CD8-positive, alpha-beta memory T cell (primary cell): ENCODE results near the gene SLC5A2. TPM values are rescaled to one million over a fixed set of nuclear protein-coding genes. Genes with fewer than 3 reads are reported as not detected.

Experiments
- CTCF ChIA-PET: fragments of 350-600 bp; sonication (Branson Sonifier 250); formaldehyde crosslinking; loops from one replicate; lab custom pipeline; 2021; ENCODE audit warnings: antibody characterized with exemption; lab: Charles Lee
- POLR2A ChIA-PET: fragments of 350-600 bp; sonication (Branson Sonifier 250); formaldehyde crosslinking; loops from one replicate; lab custom pipeline; 2021; ENCODE audit warnings: antibody characterized with exemption; lab: Charles Lee
- DNase-seq, 5 donors: peaks; one replicate each; pipeline versions ENCODE4 v3.0.0 to v3.0.0-alpha.2; 2020 to 2022; ENCODE audit warnings: mixed read lengths in 1 of 5
- H3K27ac ChIP-seq: one replicate; pipeline ENCODE4 v1.7.0; 2013; ENCODE audit warnings: low read depth, mild to moderate bottlenecking, low read length, moderate library complexity
- H3K27me3 ChIP-seq: 2 replicates; pipeline ENCODE4 v1.7.0; 2013; ENCODE audit warnings: low read length, mild to moderate bottlenecking; ENCODE audit not compliant: insufficient read depth, poor library complexity, severe bottlenecking
- H3K36me3 ChIP-seq: 2 replicates; pipeline ENCODE4 v1.7.0; 2013; ENCODE audit warnings: mild to moderate bottlenecking, low read length, moderate library complexity; ENCODE audit not compliant: insufficient read depth
- H3K4me1 ChIP-seq: 2 replicates; pipeline ENCODE4 v1.7.0; 2013; ENCODE audit warnings: mild to moderate bottlenecking, low read length, moderate library complexity; ENCODE audit not compliant: insufficient read depth
- H3K4me3 ChIP-seq: 2 replicates; pipeline ENCODE4 v1.7.0; 2013; ENCODE audit warnings: mild to moderate bottlenecking, low read length
- H3K9me3 ChIP-seq: 2 replicates; pipeline ENCODE4 v1.7.0; 2013; ENCODE audit warnings: mild to moderate bottlenecking, low read length
- H3K27ac Mint-ChIP-seq, 8 donors: one replicate each; pipeline ENCODE4 v1.8.0; 2020 to 2021; ENCODE audit warnings: mixed read lengths in 8 of 8, mild to moderate bottlenecking in 6 of 8, inconsistent platforms in 3 of 8, moderate library complexity in 3 of 8
- H3K27me3 Mint-ChIP-seq, 2 donors: one replicate each; pipeline ENCODE4 v1.8.0; 2020 to 2021; ENCODE audit warnings: mixed read lengths in 2 of 2, mild to moderate bottlenecking in 1 of 2, moderate library complexity in 1 of 2
- H3K36me3 Mint-ChIP-seq, 3 donors: one replicate each; pipeline ENCODE4 v1.8.0; 2020 to 2021; ENCODE audit warnings: mixed read lengths in 3 of 3, inconsistent platforms in 1 of 3, mild to moderate bottlenecking in 1 of 3
- H3K4me1 Mint-ChIP-seq, 3 donors: one replicate each; pipeline ENCODE4 v1.8.0; 2020 to 2021; ENCODE audit warnings: mixed read lengths in 3 of 3, inconsistent platforms in 1 of 3, mild to moderate bottlenecking in 1 of 3
- H3K4me3 Mint-ChIP-seq, 7 donors: one replicate each; pipeline ENCODE4 v1.8.0; 2020 to 2021; ENCODE audit warnings: mixed read lengths in 7 of 7, mild to moderate bottlenecking in 6 of 7, moderate library complexity in 4 of 7, inconsistent platforms in 2 of 7
- H3K9me3 Mint-ChIP-seq, 5 donors: one replicate each; pipeline ENCODE4 v1.8.0; 2020 to 2022; ENCODE audit warnings: mixed read lengths in 5 of 5, mild to moderate bottlenecking in 3 of 5, moderate library complexity in 2 of 5, inconsistent platforms in 1 of 5
- polyA plus RNA-seq: library from polyadenylated mRNA; unstranded; fragments of 300-500 nt; fragmentation: Illumina TruSeq; gene quantifications from one replicate; pipeline ENCODE4 v1.2.3, GENCODE V29; 2021
- total RNA-seq, 2 experiments: library from RNA; stranded (reverse); gene quantifications; one replicate each; pipeline ENCODE4 v1.2.3, GENCODE V29; 2021

The SLC5A2 gene
- total and polyA plus RNA-seq, 3 experiments from 2014 or later, result 0.24 to 2.0 TPM; not detected in 1

- CTCF ChIA-PET, result interaction anchor here (1.0 to 3.0 kb wide), 4 partner anchors 13 to 418 kb away, joined by 3 to 17 read pairs (median 4); partner anchors contain the start of genes ZNF267 and ZNF843
- no peak overlapping the region for H3K27ac ChIP-seq
- H3K4me3 Mint-ChIP-seq, result peak overlapping the region in 6 of 7 donors; percentile 14 to 83 (median 40)
- H3K27me3 Mint-ChIP-seq, result no peaks in the 10 kb centered on the region
- H3K4me1 Mint-ChIP-seq, result peaks cover 51 to 66% (median 58%) of the 10 kb centered on the region in 3 donors
- no peaks in the 10 kb centered on the region for H3K27me3 ChIP-seq
- no peaks in the 10 kb centered on the region for H3K9me3 Mint-ChIP-seq
- H3K9me3 ChIP-seq, result no peaks in the 10 kb centered on the region
- POLR2A ChIA-PET, result interaction anchor here (0.6 to 0.7 kb wide), 2 partner anchors 257 to 591 kb away, joined by 3 to 4 read pairs; no protein-coding TSS in a partner anchor
- peak in 1 of 5 donors; percentile 28 for DNase-seq
- peak overlapping the region; percentile 17 to 91 (median 74) for H3K27ac Mint-ChIP-seq
- no peak overlapping the region for H3K4me3 ChIP-seq
- no peaks in the 10 kb centered on the region for H3K36me3 ChIP-seq
- peaks cover 42% of the 10 kb centered on the region for H3K4me1 ChIP-seq
- peaks cover 0 to 18% (median 4%) of the 10 kb centered on the region in 3 donors for H3K36me3 Mint-ChIP-seq
Measured at GRCh38 chr16:31455601-31456314, 27.2 kb upstream of the SLC5A2 start.

- ChIA-PET POLR2A (interaction anchor here (1.1 kb wide), 1 partner anchor 413 kb away, joined by 3 read pairs; no protein-coding TSS in a partner anchor), CTCF (interaction anchor here (3.0 to 4.2 kb wide), 2 partner anchors 15 to 314 kb away, joined by 17 to 18 read pairs; partner anchors contain the start of gene ZNF843)
- no peaks in the 10 kb centered on the region for H3K36me3 ChIP-seq
- no peak for DNase-seq
- Mint-ChIP-seq H3K4me1 (peaks cover 49 to 64% (median 54%) of the 10 kb centered on the region in 3 donors), H3K27ac (peak overlapping the region in 7 of 8 donors; percentile 11 to 96 (median 65)), H3K36me3 (peaks cover 0 to 21% (median 4%) of the 10 kb centered on the region in 3 donors), H3K27me3 (no peaks in the 10 kb centered on the region), H3K4me3 (peak overlapping the region in 6 of 7 donors; percentile 13 to 95 (median 54)), H3K9me3 (no peaks in the 10 kb centered on the region)
- no peak overlapping the region for H3K4me3 ChIP-seq
- no peaks in the 10 kb centered on the region for H3K27me3 ChIP-seq
- H3K4me1 ChIP-seq, result peaks cover 47% of the 10 kb centered on the region
- H3K9me3 ChIP-seq, result no peaks in the 10 kb centered on the region
- peak overlapping the region; percentile 97 for H3K27ac ChIP-seq
Measured at GRCh38 chr16:31456988-31457360, 25.9 kb upstream of the SLC5A2 start.

- H3K9me3 Mint-ChIP-seq, result no peaks in the 10 kb centered on the region
- H3K4me3 ChIP-seq, result peak overlapping the region; percentile 74
- CTCF ChIA-PET, result interaction anchor here (1.0 to 4.2 kb wide), 8 partner anchors 15 to 415 kb away, joined by 3 to 26 read pairs (median 12); partner anchors contain the start of genes ZNF267 and ZNF843
- peak overlapping the region; percentile 92 to 98 (median 96) for H3K27ac Mint-ChIP-seq
- peaks cover 0 to 31% (median 4%) of the 10 kb centered on the region in 3 donors for H3K36me3 Mint-ChIP-seq
- peaks cover 48 to 62% (median 53%) of the 10 kb centered on the region in 3 donors for H3K4me1 Mint-ChIP-seq
- H3K27me3 Mint-ChIP-seq, result no peaks in the 10 kb centered on the region
- peak overlapping the region; percentile 90 to 97 (median 94) for H3K4me3 Mint-ChIP-seq
- peak; percentile 53 to 80 (median 67) for DNase-seq
- no peaks in the 10 kb centered on the region for H3K36me3 ChIP-seq
- no peaks in the 10 kb centered on the region for H3K9me3 ChIP-seq
- no peaks in the 10 kb centered on the region for H3K27me3 ChIP-seq
- H3K27ac ChIP-seq, result peak overlapping the region; percentile 97
- peaks cover 47% of the 10 kb centered on the region for H3K4me1 ChIP-seq
- POLR2A ChIA-PET, result interaction anchor here (0.5 to 3.7 kb wide), 10 partner anchors 16 to 415 kb away, joined by 3 to 15 read pairs (median 6); partner anchors contain the start of genes FUS, KAT8, RUSF1 and ZNF267
Measured at GRCh38 chr16:31458073-31458843, 24.7 kb upstream of the SLC5A2 start.

DNA sequence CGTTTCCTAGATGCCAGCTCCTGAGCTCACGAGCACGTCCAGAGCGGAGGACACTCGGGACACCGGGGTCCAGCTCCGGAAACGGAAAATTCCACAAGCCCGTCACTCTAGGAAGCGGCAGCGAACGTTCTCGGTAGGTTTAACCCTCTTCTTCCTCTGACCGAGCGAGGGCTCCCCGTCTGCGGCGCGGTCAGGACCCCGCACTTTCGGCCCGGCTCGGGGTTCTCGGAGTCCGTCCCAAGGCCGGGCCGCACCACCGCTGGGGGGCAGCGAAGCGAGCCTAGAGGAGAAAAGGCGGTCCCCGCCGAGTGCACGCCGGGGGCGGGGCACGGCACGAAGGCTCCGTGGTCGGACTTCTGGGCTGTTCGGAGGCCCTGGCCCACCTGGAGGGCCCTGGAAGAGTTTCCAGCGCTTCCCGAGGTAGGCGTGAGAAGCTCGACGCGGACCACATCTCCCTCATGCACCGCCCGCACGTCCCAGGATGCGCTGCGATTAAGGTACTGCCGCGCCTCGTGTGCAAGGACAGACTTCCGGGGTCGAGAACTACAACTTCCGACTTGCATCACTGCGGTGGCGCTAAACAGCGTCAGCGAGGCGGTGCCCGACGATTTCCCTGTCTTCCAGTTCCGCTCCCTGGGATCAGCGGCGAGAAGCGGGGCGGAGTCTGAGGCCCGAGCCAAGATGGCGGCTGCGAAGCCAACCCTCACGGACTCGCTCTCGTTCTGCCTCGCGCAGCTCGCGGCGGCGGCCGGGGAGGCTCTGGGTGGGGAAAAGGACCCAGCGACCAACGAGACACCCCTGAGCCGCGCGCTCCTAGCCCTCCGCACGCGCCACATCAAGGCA, 23.9 kb upstream of the SLC5A2 start, which contains the start of gene ARMC5:
ARMC5 (plus strand) TSS at position 658 of the 843 bp plus-strand sequence; CDS start at position 682, 24 bp downstream.
- ChIA-PET CTCF (interaction anchor here (1.0 to 4.2 kb wide), 10 partner anchors 16 to 474 kb away, joined by 3 to 26 read pairs (median 4); partner anchors contain the start of genes HSD3B7, ZNF267, ZNF646 and ZNF668), POLR2A (interaction anchor here (0.5 to 3.7 kb wide), 11 partner anchors 10 to 798 kb away, joined by 3 to 15 read pairs (median 4); partner anchors contain the start of genes FUS, KAT8, RUSF1 and ZNF646)
- Histone ChIP-seq H3K27me3 (no peaks in the 10 kb centered on the region), H3K4me1 (peaks cover 47% of the 10 kb centered on the region), H3K36me3 (no peaks in the 10 kb centered on the region), H3K27ac (peak within 1 kb of the TSS; percentile 97), H3K4me3 (peak within 1 kb of the TSS; percentile 79), H3K9me3 (no peaks in the 10 kb centered on the region)
- peak within 1 kb of the TSS; percentile 95 to 99 (median 98) for H3K27ac Mint-ChIP-seq
- no peaks in the 10 kb centered on the region for H3K27me3 Mint-ChIP-seq
- DNase-seq, result peak; percentile 95 to 98 (median 98)
- H3K36me3 Mint-ChIP-seq, result peaks cover 0 to 35% (median 6%) of the 10 kb centered on the region in 3 donors
- no peaks in the 10 kb centered on the region for H3K9me3 Mint-ChIP-seq
- H3K4me3 Mint-ChIP-seq, result peak within 1 kb of the TSS; percentile 91 to 97 (median 94)
- peaks cover 43 to 54% (median 48%) of the 10 kb centered on the region in 3 donors for H3K4me1 Mint-ChIP-seq

DNA sequence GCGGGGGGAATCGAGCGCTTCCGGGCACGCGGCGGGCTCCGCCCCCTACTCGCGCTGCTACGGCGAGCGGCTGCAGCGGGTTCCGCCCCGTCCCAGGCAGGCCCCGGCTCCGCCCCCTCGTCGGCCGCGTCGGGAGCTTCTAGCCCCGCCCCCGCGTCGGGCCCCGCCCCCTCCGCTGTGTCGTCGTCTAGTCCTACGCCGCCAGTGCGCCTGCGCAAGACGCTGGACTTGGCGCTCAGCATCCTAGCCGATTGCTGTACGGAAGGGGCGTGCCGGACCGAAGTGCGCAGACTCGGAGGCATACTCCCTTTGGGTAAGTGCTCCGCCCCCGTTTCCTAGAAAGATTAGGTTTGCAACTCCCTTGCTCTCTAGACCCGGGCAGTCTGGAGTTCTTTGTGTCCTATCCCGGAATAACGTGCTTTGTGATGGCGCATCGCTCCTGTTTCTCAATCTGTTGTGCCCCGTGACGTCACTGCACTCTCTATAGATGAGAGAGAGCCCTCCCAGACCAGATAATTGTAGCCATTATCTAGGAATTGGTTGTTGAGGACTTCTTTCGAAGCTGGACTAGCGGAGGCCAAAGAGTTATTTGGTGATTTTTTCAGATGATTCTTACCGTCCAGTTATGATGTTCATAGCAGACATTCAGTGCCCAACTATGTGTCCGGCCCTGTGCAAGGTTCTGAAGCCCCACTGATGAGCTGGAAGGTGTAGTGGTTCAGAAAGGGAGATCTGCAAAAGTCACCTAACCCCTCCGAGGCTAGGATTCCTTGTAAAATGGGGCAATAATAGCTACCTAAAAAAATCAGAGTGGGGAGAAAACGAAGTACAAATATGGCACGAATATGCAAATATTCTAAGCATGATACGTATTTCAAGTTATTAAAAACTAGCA, 23.0 kb upstream of the SLC5A2 start:
- Histone ChIP-seq H3K9me3 (no peaks in the 10 kb centered on the region), H3K27me3 (no peaks in the 10 kb centered on the region), H3K4me3 (peak overlapping the region; percentile 79), H3K4me1 (peaks cover 47% of the 10 kb centered on the region), H3K27ac (peak overlapping the region; percentile 97), H3K36me3 (no peaks in the 10 kb centered on the region)
- Mint-ChIP-seq H3K27me3 (no peaks in the 10 kb centered on the region), H3K4me3 (peak overlapping the region; percentile 91 to 97 (median 94)), H3K36me3 (peaks cover 0 to 39% (median 6%) of the 10 kb centered on the region in 3 donors), H3K4me1 (peaks cover 42 to 51% (median 46%) of the 10 kb centered on the region in 3 donors), H3K9me3 (no peaks in the 10 kb centered on the region), H3K27ac (peak overlapping the region; percentile 95 to 99 (median 98))
- peak; percentile 100 for DNase-seq
- CTCF ChIA-PET, result interaction anchor here (1.0 to 4.2 kb wide), 19 partner anchors 9 to 475 kb away, joined by 3 to 26 read pairs (median 5); partner anchors contain the start of genes HSD3B7, PYDC1, RUSF1 and ZNF267
- POLR2A ChIA-PET, result interaction anchor here (0.5 to 3.7 kb wide), 13 partner anchors 9 to 799 kb away, joined by 3 to 15 read pairs (median 4); partner anchors contain the start of genes FUS, KAT8, RUSF1 and TGFB1I1

DNA sequence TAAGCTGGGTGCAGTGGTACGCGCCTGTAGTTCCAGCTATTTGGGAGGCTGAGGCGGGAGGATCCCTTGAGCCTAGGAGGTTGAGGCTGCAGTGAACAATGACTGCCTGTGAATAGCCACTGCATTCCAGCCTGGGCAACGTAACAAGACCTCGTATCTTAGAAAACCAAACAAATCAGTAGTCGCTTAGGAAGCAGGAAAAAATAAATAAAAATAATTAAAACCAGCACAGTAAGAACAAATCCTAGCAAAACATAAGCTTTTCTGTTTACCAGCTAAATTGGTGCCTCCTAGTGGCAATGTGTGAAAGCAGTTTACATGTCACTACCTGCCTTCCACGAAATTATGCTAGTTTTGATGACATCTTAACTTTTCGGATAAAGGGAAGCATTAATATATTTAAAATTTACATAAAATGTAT, 22.3 kb upstream of the SLC5A2 start:
- H3K27me3 Mint-ChIP-seq, result no peaks in the 10 kb centered on the region
- Histone ChIP-seq H3K4me3 (peak overlapping the region; percentile 79), H3K36me3 (no peaks in the 10 kb centered on the region), H3K27ac (peak overlapping the region; percentile 97), H3K9me3 (no peaks in the 10 kb centered on the region), H3K27me3 (no peaks in the 10 kb centered on the region), H3K4me1 (peaks cover 41% of the 10 kb centered on the region)
- peak overlapping the region; percentile 13 to 97 (median 93) for H3K4me3 Mint-ChIP-seq
- H3K36me3 Mint-ChIP-seq, result peaks cover 0 to 42% (median 5%) of the 10 kb centered on the region in 3 donors
- H3K9me3 Mint-ChIP-seq, result no peaks in the 10 kb centered on the region
- H3K27ac Mint-ChIP-seq, result peak overlapping the region in 7 of 8 donors; percentile 60 to 99 (median 97)
- POLR2A ChIA-PET, result interaction anchor here (0.7 to 3.7 kb wide), 5 partner anchors 16 to 343 kb away, joined by 3 to 14 read pairs (median 5); partner anchors contain the start of genes FUS, KAT8 and RUSF1
- CTCF ChIA-PET, result interaction anchor here (1.0 to 4.2 kb wide), 17 partner anchors 9 to 496 kb away, joined by 3 to 26 read pairs (median 6); partner anchors contain the start of genes PYDC1, RUSF1, ZNF267 and ZNF646
- peaks cover 36 to 44% (median 40%) of the 10 kb centered on the region in 3 donors for H3K4me1 Mint-ChIP-seq
- peak in 1 of 5 donors; percentile 47 for DNase-seq
